GM12873 (cell line): Measurements from ENCODE around the gene GNLY.

ENCODE experiments used
- CTCF ChIP-seq: IDR thresholded peaks from 2 replicates; pipeline ENCODE4 v1.5.1; 2012; ENCODE audit warnings: low read depth, mild to moderate bottlenecking, moderate library complexity, low read length, control low read depth; ENCODE audit not compliant: insufficient read depth; ENCODE audit errors: missing control alignments

Gene GNLY

GRCh38 chr2:85734015-85734414 is 39.9 kb downstream of the GNLY start:
- no peak for TF ChIP-seq CTCF

- no peak for TF ChIP-seq CTCF
Observed at GRCh38 chr2:85734942-85735608, 40.9 kb downstream of the GNLY start.

- TF ChIP-seq CTCF, result no peak
Observed at GRCh38 chr2:85735691-85736090, 41.5 kb downstream of the GNLY start.

- no peak for TF ChIP-seq CTCF
Observed at GRCh38 chr2:85736456-85737355, 42.5 kb downstream of the GNLY start.

GRCh38 chr2:85737481-85737880 is 43.3 kb downstream of the GNLY start:
- no peak for TF ChIP-seq CTCF

- TF ChIP-seq CTCF, result no peak
Observed at GRCh38 chr2:85737961-85738360, 43.8 kb downstream of the GNLY start.

- no peak for TF ChIP-seq CTCF
Observed at GRCh38 chr2:85740193-85740592, 46.0 kb downstream of the GNLY start.
